NOMO-1 treated with dmso at 0.1 percent for 144 hours (cell line): ENCODE results near the gene AMN1.
A peak's percentile ranks its signal among the peaks of the same experiment; 100 is the strongest.
"Not testable (repeated sequence)": the region's sequence is repeated elsewhere in the genome, so short reads cannot be mapped to it uniquely, and the experiment has no call there.

Experiments
- DNase-seq: peaks from one replicate; lab custom pipeline; 2025; ENCODE audit not compliant: unreplicated experiment; lab: John Stamatoyannopoulos, UW

The AMN1 gene

DNA sequence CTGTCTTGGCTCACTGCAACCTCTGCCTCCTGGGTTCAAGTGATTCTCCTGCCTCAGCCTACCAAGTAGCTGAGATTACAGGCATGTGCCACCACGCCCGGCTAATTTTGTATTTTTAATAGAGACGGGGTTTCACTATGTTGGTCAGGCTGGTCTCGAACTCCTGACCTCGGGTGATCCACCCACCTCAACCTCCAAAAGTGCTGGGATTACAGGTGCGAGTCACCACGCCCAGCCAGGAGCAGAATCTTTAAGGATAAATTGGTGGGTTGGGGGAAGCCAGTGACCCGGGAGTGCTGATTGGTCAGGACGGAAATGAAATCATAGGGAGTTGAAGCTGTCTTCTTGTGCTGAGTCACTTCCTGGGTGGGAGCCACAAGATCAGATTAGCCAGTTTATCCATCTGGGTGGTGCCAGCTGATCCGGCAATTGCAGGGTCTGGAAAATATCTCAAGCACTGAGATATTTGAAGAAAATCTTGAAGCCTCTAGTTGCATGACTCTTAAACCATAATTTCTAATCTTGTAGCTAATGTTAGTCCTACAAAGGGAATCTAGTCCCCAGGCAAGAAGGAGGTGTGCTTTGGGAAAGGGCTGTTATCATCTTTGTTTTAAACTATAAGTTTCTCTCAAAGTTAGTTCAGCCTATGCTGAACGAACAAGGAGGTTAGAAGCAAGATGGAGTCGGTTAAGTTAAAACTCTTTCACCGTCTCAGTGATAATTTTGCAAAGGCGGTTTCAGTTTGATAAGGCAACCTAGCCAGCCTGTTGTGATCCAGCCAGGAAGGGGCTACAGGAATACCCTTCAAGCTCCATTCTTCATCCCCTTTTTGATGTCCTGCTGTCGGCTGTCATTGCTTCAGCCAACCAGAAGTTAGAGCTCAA, 5.0 kb upstream of the AMN1 start:
- DNase-seq: not testable (repeated sequence)

GRCh38 chr12:31732926-31733548, 4.2 kb upstream of the AMN1 start:
- DNase-seq: no peak

DNA sequence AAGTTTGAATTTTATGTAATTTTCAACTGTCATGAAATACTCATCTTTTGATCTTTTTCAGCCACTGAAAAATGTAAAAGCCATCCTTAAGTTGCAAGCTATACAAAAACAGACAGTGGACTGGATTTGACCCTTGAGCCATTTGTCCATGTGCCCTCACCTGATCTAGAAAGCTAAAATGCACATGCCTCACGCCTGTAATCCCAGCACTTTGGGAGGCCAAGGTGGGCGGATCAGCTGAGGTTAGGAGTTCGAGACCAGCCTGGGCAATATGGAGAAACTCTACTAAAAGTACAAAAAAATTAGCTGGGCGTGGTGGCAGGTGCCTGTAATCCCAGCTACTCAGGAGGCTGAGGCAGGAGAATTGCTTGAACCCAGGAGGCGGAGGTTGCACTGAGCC, 2.4 kb upstream of the AMN1 start:
- DNase-seq: not testable (repeated sequence)

DNA sequence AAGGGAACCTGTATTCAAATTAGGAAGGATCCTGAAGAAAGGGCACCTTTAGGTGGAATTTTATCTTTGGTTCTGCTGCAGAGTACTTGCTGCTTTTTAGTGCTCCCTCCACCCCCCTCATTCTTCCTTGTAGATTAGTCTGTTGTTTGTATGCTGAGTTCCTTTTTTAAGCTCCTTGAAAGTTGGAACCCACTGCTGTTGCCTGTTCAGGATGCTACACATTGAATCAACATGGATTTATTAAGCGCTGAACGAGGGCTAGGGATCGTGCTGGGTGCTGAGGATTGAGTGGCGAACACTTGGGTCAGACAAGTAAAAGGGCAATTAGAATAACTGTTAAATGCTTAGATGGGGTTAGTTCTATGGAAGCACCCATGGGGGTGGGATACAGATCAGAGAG, 884 bp upstream of the AMN1 start:
- DNase-seq: no peak

DNA sequence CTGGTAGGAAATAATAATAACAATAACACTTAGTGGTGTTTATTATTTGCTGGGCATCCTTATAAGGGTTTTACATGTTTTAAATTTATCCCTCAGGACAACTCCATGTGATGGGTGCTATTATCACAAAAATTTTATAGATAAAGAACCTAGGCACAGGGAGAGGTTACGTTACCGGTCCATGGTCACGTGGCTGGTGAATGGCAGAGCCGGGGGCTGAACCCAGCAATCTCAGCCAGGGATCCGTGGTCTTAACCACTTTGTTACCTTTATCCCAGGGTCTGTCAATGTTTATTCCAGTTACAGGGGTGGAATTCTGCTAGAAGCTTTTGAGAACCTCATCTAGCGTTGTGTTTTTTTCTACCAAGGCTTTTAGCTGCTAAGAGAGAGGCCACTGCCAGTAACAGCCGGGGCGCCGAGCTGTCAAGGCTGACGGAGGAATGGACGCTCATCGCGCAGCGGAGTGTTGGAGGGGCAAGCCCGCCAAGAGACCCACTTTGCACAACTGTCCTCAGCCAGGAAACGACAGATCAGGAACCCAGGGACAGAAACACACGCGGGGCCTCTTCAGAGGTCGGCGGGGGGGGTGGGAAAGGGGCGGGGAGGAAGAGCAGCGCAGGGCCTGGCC, 418 bp downstream of the AMN1 start:
- DNase-seq: no peak

- DNase-seq: no peak
These were observed 1.6 kb downstream of the AMN1 start for GRCh38 chr12:31727192-31727591.

- DNase-seq: no peak
These were observed 2.2 kb downstream of the AMN1 start for GRCh38 chr12:31726575-31726974.

- DNase-seq: no peak
These were observed 4.3 kb downstream of the AMN1 start for GRCh38 chr12:31724557-31724956.

- DNase-seq: no peak
These were observed 6.2 kb downstream of the AMN1 start for GRCh38 chr12:31722580-31722979.

DNA sequence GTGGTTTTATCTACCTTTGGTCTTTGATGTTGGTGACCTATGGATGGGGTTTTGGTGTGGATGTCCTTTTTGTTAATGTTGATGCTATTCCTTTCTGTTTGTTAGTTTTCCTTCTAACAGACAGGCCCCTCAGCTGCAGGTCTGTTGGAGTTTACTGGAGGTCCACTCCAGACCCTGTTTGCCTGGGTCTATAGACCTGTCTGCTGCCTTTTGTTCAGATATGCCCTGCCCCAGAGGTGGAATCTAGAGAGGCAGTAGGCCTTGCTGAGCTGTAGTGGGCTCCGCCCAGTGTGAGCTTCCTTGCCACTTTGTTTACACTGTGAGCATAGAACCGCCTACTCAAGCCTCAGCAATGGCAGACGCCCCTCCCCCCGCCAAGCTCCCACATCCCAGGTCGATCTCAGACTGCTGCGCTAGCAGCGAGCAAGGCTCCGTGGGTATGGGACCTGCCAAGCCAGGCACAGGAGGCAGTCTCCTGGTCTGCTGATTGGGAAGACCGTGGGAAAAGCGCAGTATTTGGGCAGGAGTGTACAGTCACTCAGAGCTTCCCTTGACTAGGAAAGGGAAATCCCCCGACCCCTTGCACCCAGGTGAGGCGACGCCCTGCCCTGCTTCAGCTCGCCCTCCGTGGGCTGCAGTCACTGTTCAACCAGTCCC, 10.2 kb downstream of the AMN1 start:
- not testable (repeated sequence) for DNase-seq

GRCh38 chr12:31716998-31717397, 11.8 kb downstream of the AMN1 start:
- DNase-seq: not testable (repeated sequence)

DNA sequence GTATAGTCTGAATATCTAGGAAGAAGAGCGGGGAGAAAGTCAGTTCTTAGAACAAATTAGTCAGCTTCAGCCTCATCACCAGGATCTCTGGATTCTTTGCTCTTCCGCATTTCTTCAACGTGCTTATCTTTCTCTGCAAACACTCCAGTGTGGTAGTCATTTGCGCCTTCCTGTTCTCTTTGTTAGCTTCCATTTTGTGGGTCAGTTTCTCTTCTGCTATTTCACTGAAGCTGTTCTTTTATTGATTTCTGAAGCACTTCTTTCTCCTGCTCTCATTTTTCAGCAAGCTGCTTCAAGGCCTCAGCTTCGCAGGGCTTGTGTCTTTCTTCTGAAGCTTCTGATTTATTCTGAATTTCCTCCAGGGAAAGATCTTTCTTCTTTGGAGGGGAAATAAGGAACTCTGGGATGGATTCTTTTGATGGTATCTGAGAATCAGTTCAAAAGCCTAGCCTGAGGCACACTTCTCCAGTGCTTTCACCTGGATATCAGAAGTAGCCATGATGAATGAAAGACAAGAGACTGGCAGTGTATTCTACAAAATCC, 13.5 kb downstream of the AMN1 start:
- peak; percentile 83 for DNase-seq

- DNase-seq: no peak
These were observed 14.2 kb downstream of the AMN1 start for GRCh38 chr12:31714406-31715271.

GRCh38 chr12:31712877-31713276, 15.9 kb downstream of the AMN1 start:
- DNase-seq: no peak

GRCh38 chr12:31710021-31710818, 18.6 kb downstream of the AMN1 start:
- DNase-seq: no peak

- not testable (repeated sequence) for DNase-seq
These were observed 20.7 kb downstream of the AMN1 start for GRCh38 chr12:31708118-31708517.

DNA sequence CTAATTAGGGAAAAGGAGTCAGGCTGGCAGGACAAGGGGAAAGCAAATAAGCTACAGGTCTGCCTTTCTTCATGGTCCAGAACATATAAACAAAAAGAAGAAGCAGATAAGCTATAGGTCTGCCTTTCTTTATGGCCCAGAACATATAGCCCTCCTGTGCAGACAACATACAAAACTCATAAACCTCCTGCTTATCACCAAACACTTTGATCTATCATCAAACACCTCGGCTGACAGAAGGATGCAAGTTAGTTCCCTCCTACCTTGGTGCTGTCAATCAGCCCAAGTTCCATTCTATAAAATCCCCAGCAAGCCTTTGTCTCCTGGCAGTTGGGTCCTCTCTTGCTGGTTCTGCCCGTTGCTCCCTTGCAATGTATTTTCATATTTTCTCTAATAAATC, 23.2 kb downstream of the AMN1 start:
- DNase-seq: no peak

DNA sequence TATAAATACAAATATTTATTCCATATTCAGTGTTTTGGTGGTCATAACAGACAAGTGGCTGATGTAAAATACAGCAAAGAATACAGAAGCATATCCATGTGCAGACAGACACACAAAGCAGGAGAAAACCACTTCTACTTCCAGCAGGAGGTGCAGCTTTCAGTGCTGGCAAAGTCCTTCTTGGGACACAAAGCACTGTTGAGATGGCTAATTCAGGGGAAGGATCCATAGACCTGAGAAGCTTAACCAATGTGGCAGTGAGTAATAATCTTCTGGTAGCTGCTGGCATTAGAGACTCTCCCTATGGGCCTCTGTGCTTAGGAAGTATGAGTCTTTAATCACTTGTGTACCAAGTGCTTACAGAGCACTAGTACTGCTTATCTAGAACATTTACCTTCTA, 26.8 kb downstream of the AMN1 start:
- no peak for DNase-seq

GRCh38 chr12:31689921-31690320, 38.9 kb downstream of the AMN1 start:
- DNase-seq: not testable (repeated sequence)
